IMR-90 (cell line): ENCODE measurements around the gene CAMTA1. TPM values are rescaled to one million over a fixed set of nuclear protein-coding genes. Genes with fewer than 3 reads are reported as not detected.

Experiments
- ATAC-seq: fragments of 200-7000 bp; cut with Tn5 transposase; 2 replicates; pipeline ENCODE4 v1.9.1; 2020; ENCODE audit warnings: low read depth, mild to moderate bottlenecking, moderate library complexity
- BruUV-seq: library from RNA; stranded (reverse); fragments of 400-500 nt; replicated peaks from 2 replicates; lab custom pipeline; 2021; lab: Mats Ljungman, UMichigan
- CTCF ChIA-PET: fragments of 300-600 bp; formaldehyde crosslinking; extraction: SDS; loops from one replicate; lab custom pipeline; 2021; ENCODE audit warnings: antibody characterized with exemption; lab: Yijun Ruan, JAX
- POLR2A ChIA-PET: fragments of 300-600 bp; sonication (Branson Sonifier 250); formaldehyde crosslinking; loops from one replicate; lab custom pipeline; 2022; ENCODE audit warnings: antibody characterized with exemption; ENCODE audit not compliant: unreplicated experiment; lab: Charles Lee
- DNase-seq: peaks from one replicate; pipeline ENCODE4 v3.0.0; 2013
- H2AFZ ChIP-seq: replicated peaks from 2 replicates; pipeline ENCODE3; 2013; ENCODE audit warnings: low read length, mild to moderate bottlenecking; ENCODE audit not compliant: poor library complexity
- H2AK5ac ChIP-seq: 2 replicates; pipeline ENCODE4 v1.6.1; 2013; ENCODE audit warnings: low read depth, low read length, inconsistent platforms
- H2AK9ac ChIP-seq: replicated peaks from 2 replicates; pipeline ENCODE3; 2013; ENCODE audit warnings: mild to moderate bottlenecking, low read depth, low read length, moderate library complexity; ENCODE audit not compliant: poor library complexity
- H2BK120ac ChIP-seq: 2 replicates; pipeline ENCODE4 v1.6.1; 2013; ENCODE audit warnings: low read depth, low read length, inconsistent platforms
- H2BK15ac ChIP-seq: 3 replicates; pipeline ENCODE4 v1.6.1; 2013; ENCODE audit warnings: low read depth, low read length, inconsistent platforms
- H2BK20ac ChIP-seq: 2 replicates; pipeline ENCODE4 v1.6.1; 2013; ENCODE audit warnings: low read depth, mild to moderate bottlenecking, inconsistent platforms, low read length, moderate library complexity
- H2BK5ac ChIP-seq: 2 replicates; pipeline ENCODE4 v1.6.1; 2013; ENCODE audit warnings: mild to moderate bottlenecking, low read depth, low read length, inconsistent platforms; ENCODE audit not compliant: poor library complexity, severe bottlenecking
- H3K14ac ChIP-seq: replicated peaks from 2 replicates; pipeline ENCODE4 v1.6.1; 2013; ENCODE audit warnings: low read depth, low read length, inconsistent platforms
- H3K18ac ChIP-seq: 2 replicates; pipeline ENCODE4 v1.6.1; 2013; ENCODE audit warnings: low read depth, low read length, control low read depth
- H3K23ac ChIP-seq: 2 replicates; pipeline ENCODE4 v1.6.1; 2013; ENCODE audit warnings: low read depth, low read length, inconsistent platforms
- H3K27ac ChIP-seq: 2 replicates; pipeline ENCODE4 v1.5.1; 2013; ENCODE audit warnings: mild to moderate bottlenecking, control low read depth, low read length; ENCODE audit not compliant: insufficient read depth
- H3K27me3 ChIP-seq: 2 replicates; pipeline ENCODE4 v1.6.1; 2013; ENCODE audit warnings: low read length; ENCODE audit not compliant: control insufficient read depth, insufficient read depth
- H3K36me3 ChIP-seq: 2 replicates; pipeline ENCODE4 v1.6.1; 2013; ENCODE audit warnings: low read length, mixed read lengths; ENCODE audit not compliant: control insufficient read depth, insufficient read depth
- H3K4ac ChIP-seq: 2 replicates; pipeline ENCODE4 v1.6.1; 2013; ENCODE audit warnings: low read depth, low read length, inconsistent platforms
- H3K4me1 ChIP-seq: 2 replicates; pipeline ENCODE4 v1.6.1; 2013; ENCODE audit warnings: low read length, mixed read lengths; ENCODE audit not compliant: control insufficient read depth, insufficient read depth
- H3K4me2 ChIP-seq: 2 replicates; pipeline ENCODE4 v1.6.1; 2013; ENCODE audit warnings: low read depth, mild to moderate bottlenecking, control low read depth, low read length, moderate library complexity
- H3K4me3 ChIP-seq: 2 replicates; pipeline ENCODE4 v1.5.1; 2013; ENCODE audit warnings: low read depth, mild to moderate bottlenecking, control low read depth, low read length, moderate library complexity; ENCODE audit not compliant: insufficient read depth
- H3K56ac ChIP-seq: 2 replicates; pipeline ENCODE4 v1.6.1; 2013; ENCODE audit warnings: low read length, inconsistent platforms; ENCODE audit not compliant: insufficient read depth; ENCODE audit errors: extremely low read depth
- H3K79me1 ChIP-seq, 2 experiments: 2 replicates each; pipeline ENCODE4 v1.6.1; 2013; ENCODE audit warnings: low read length in 2 of 2, inconsistent platforms in 1 of 2, low read depth in 1 of 2
- H3K9ac ChIP-seq: 2 replicates; pipeline ENCODE4 v1.6.1; 2013; ENCODE audit warnings: low read depth, low read length, control low read depth
- H3K9me1 ChIP-seq: 2 replicates; pipeline ENCODE4 v1.6.1; 2013; ENCODE audit warnings: low read length, inconsistent platforms; ENCODE audit not compliant: insufficient read depth
- H3K9me3 ChIP-seq: 2 replicates; pipeline ENCODE4 v1.6.1; 2013; ENCODE audit warnings: low read length; ENCODE audit not compliant: control insufficient read depth, insufficient read depth
- H4K20me1 ChIP-seq: 2 replicates; pipeline ENCODE4 v1.6.1; 2013; ENCODE audit warnings: low read length, inconsistent platforms; ENCODE audit not compliant: insufficient read depth
- H4K5ac ChIP-seq: 2 replicates; pipeline ENCODE4 v1.6.1; 2013; ENCODE audit warnings: mild to moderate bottlenecking, low read depth, low read length, control low read depth
- H4K8ac ChIP-seq, 2 experiments: 2 replicates each; pipeline ENCODE4 v1.6.1; 2013; ENCODE audit warnings: low read depth in 2 of 2, low read length in 2 of 2, control low read depth in 1 of 2, inconsistent platforms in 1 of 2
- H4K91ac ChIP-seq: 2 replicates; pipeline ENCODE4 v1.6.1; 2013; ENCODE audit warnings: low read depth, low read length, inconsistent platforms; ENCODE audit not compliant: insufficient read depth
- BHLHE40 ChIP-seq: fragments of 150-350 bp; IDR thresholded peaks from 2 replicates; pipeline ENCODE4 v1.6.1; 2016; ENCODE audit warnings: mild to moderate bottlenecking, low read depth, low read length
- CHD1 ChIP-seq: IDR thresholded peaks from 2 replicates; pipeline ENCODE4 v1.6.1; 2012; ENCODE audit warnings: low read depth, low read length, improper control_type of control experiment
- FOS ChIP-seq: fragments of 150-350 bp; IDR thresholded peaks from 2 replicates; pipeline ENCODE4 v1.6.1; 2016; ENCODE audit warnings: low read depth, low read length
- MAFK ChIP-seq: IDR thresholded peaks from 2 replicates; pipeline ENCODE4 v1.6.1; 2012; ENCODE audit warnings: low read depth, low read length, improper control_type of control experiment
- MAZ ChIP-seq: IDR thresholded peaks from 2 replicates; pipeline ENCODE4 v1.6.1; 2012; ENCODE audit warnings: low read depth, mild to moderate bottlenecking, low read length, improper control_type of control experiment, moderate library complexity, borderline replicate concordance
- MXI1 ChIP-seq: IDR thresholded peaks from 2 replicates; pipeline ENCODE4 v1.6.1; 2012; ENCODE audit warnings: low read depth, mild to moderate bottlenecking, low read length, moderate library complexity, borderline replicate concordance
- NFE2L2 ChIP-seq: fragments of 150-350 bp; IDR thresholded peaks from 2 replicates; pipeline ENCODE4 v1.6.1; 2016; ENCODE audit warnings: low read depth, mild to moderate bottlenecking, low read length
- RAD21 ChIP-seq: IDR thresholded peaks from 2 replicates; pipeline ENCODE4 v1.6.1; 2012; ENCODE audit warnings: low read length, improper control_type of control experiment
- RCOR1 ChIP-seq: IDR thresholded peaks from 2 replicates; pipeline ENCODE4 v1.6.1; 2012; ENCODE audit warnings: mild to moderate bottlenecking, low read length, improper control_type of control experiment; ENCODE audit not compliant: insufficient replicate concordance
- RFX5 ChIP-seq: IDR thresholded peaks from 2 replicates; pipeline ENCODE4 v1.8.0; 2012; ENCODE audit warnings: low read depth, mild to moderate bottlenecking, low read length, moderate library complexity
- SMC3 ChIP-seq: fragments of 150-350 bp; IDR thresholded peaks from 2 replicates; pipeline ENCODE4 v1.6.1; 2016; ENCODE audit warnings: low read depth, mild to moderate bottlenecking, antibody characterized with exemption, low read length, moderate library complexity
- WGBS, 2 experiments: methylation state at CpG; one replicate each; pipeline versions ENCODE4 v1.1.5 to v1.1.7; 2013; ENCODE audit warnings: missing lambda C conversion rate in 2 of 2; ENCODE audit not compliant: insufficient read length in 1 of 2; ENCODE audit errors: extremely low coverage in 2 of 2; 5-methylcytosine and 5-hydroxymethylcytosine counted together
- dilution Hi-C: fragments of 300-500 bp; cut with HindIII; formaldehyde crosslinking; loops from one replicate; pipeline ENCODE4 v1.14.3; 2018; ENCODE audit warnings: low sequenced_read_pairs; ENCODE audit not compliant: unreplicated experiment
- in situ Hi-C: fragments of 300-500 bp; cut with MboI; formaldehyde crosslinking; loops from 3 replicates; pipeline ENCODE4 v1.14.3; 2019; ENCODE audit warnings: low sequenced_read_pairs, inconsistent platforms, mixed read lengths
- intact Hi-C: fragments of 100-400 bp; cut with micrococcal nuclease; formaldehyde crosslinking; loops from 2 replicates; pipeline ENCODE4 v1.10.0; 2022
- polyA plus RNA-seq, 3 experiments: library from polyadenylated mRNA; depleted of rRNA; stranded (reverse); fragments of >200 nt; gene quantifications; 2 replicates each; pipeline ENCODE4 v1.2.3, GENCODE V29; 2012; ENCODE audit warnings: low replicate concordance in 1 of 3
- total RNA-seq: library from RNA; depleted of rRNA; stranded (reverse); fragments of >200 nt; gene quantifications from 2 replicates; pipeline ENCODE4 v1.2.3, GENCODE V29; 2012
- TF ChIP-seq, protein P1 (sequence below): conservative IDR thresholded peaks from 2 replicates; pipeline ENCODE4 v1.5.1; 2012; ENCODE audit warnings: mild to moderate bottlenecking, low read depth, low read length, improper control_type of control experiment
- TF ChIP-seq, protein P2 (sequence below): fragments of 150-350 bp; IDR thresholded peaks from 2 replicates; pipeline ENCODE4 v1.6.1; 2017; ENCODE audit warnings: mild to moderate bottlenecking, antibody characterized with exemption, low read length, low read depth

Gene CAMTA1
- total and polyA plus RNA-seq, 2 of the 4 experiments (the other 2 are of a cell fraction): 35.5 to 74.3 TPM

DNA sequence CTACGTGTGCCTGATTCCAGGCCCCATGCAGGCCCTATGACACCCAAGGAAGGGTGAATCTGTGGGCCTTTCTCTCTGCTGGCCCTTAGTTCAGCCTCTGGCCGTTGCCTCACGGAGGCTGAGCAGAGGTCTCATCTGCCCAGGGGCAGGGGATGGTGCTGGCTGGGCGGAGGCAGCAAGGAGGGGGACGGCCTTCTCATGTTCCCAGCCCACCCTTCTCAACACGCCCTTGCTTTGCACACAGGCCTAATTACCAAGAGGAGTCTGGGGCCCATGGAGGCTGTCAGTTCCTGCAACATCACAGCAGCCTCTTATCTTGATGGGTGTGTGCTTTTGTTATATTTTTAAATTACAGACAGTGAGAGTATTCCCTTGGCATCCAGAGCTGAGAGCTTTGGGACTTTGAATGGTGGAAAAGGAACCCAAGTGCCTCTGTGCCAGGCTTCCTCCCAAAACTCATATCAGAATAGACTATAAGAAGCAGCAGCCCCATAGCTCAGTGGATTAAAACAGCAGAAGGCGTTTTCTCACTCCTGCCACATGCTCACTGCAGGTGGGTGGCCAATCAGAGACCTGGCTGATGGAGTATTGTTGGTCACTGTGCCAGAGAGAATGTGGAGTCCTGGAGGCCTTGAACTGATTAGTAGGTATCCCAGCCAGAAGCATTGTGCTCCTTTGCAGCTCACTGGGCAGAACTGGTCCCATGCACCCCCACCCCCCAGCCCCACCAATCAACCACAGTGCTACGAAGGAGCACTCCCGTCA lies 164.9 kb downstream of the CAMTA1 start:
- dilution Hi-C loops: no loop called here

More for the DNA sequence above, 164.9 kb downstream of the CAMTA1 start:
- H3K4me3 ChIP-seq: no peak overlapping the region
- no peak overlapping the region for H2BK15ac ChIP-seq
- no peak overlapping the region for H2BK20ac ChIP-seq
- ChIA-PET POLR2A (no interaction called here), CTCF (no interaction called here)
- H4K20me1 ChIP-seq: no peaks in the 10 kb centered on the region
- H3K27me3 ChIP-seq: peaks cover 20% of the 10 kb centered on the region
- H4K5ac ChIP-seq: no peak overlapping the region
- no peak for TF ChIP-seq MXI1
- TF ChIP-seq RCOR1: no peak
- TF ChIP-seq RFX5: no peak
- TF ChIP-seq BHLHE40: no peak
- no peak for TF ChIP-seq NFE2L2
- TF ChIP-seq, protein P1, sequence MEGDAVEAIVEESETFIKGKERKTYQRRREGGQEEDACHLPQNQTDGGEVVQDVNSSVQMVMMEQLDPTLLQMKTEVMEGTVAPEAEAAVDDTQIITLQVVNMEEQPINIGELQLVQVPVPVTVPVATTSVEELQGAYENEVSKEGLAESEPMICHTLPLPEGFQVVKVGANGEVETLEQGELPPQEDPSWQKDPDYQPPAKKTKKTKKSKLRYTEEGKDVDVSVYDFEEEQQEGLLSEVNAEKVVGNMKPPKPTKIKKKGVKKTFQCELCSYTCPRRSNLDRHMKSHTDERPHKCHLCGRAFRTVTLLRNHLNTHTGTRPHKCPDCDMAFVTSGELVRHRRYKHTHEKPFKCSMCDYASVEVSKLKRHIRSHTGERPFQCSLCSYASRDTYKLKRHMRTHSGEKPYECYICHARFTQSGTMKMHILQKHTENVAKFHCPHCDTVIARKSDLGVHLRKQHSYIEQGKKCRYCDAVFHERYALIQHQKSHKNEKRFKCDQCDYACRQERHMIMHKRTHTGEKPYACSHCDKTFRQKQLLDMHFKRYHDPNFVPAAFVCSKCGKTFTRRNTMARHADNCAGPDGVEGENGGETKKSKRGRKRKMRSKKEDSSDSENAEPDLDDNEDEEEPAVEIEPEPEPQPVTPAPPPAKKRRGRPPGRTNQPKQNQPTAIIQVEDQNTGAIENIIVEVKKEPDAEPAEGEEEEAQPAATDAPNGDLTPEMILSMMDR: no peak
- TF ChIP-seq CHD1: no peak
- TF ChIP-seq MAZ: no peak
- TF ChIP-seq SMC3: no peak
- no peak for TF ChIP-seq MAFK
- TF ChIP-seq RAD21: no peak
- TF ChIP-seq FOS: no peak
- TF ChIP-seq, protein P2, sequence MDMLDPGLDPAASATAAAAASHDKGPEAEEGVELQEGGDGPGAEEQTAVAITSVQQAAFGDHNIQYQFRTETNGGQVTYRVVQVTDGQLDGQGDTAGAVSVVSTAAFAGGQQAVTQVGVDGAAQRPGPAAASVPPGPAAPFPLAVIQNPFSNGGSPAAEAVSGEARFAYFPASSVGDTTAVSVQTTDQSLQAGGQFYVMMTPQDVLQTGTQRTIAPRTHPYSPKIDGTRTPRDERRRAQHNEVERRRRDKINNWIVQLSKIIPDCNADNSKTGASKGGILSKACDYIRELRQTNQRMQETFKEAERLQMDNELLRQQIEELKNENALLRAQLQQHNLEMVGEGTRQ: no peak
- WGBS, 2 experiments: 60% methylated on average over 1 of the region's 9 CpGs; no CpG with 5 or more reads in 1 of the 2 experiments
- H3K9me3 ChIP-seq: no peaks in the 10 kb centered on the region
- no peak overlapping the region for H2BK5ac ChIP-seq
- H3K4me1 ChIP-seq: no peaks in the 10 kb centered on the region
- ATAC-seq (no peak), DNase-seq (no peak)
- no peak overlapping the region for H2BK120ac ChIP-seq
- no TSS peak for BruUV-seq
- no peak overlapping the region for H2AK5ac ChIP-seq
- no peak overlapping the region for H2AK9ac ChIP-seq
- no peak overlapping the region for H3K4ac ChIP-seq
- H3K79me1 ChIP-seq: no peaks in the 10 kb centered on the region
- H4K91ac ChIP-seq: no peak overlapping the region
- no peaks in the 10 kb centered on the region for H3K36me3 ChIP-seq
- intact Hi-C loops: no loop called here
- H3K18ac ChIP-seq: no peak overlapping the region
- H3K4me2 ChIP-seq: no peak overlapping the region
- no peak overlapping the region for H3K14ac ChIP-seq
- no peak overlapping the region for H3K27ac ChIP-seq
- no peak overlapping the region for H2AFZ ChIP-seq
- H3K9me1 ChIP-seq: no peaks in the 10 kb centered on the region
- in situ Hi-C loops: no loop called here
- no peak overlapping the region for H3K23ac ChIP-seq
- H3K56ac ChIP-seq: no peak overlapping the region
- no peak overlapping the region for H3K9ac ChIP-seq
- H4K8ac ChIP-seq: no peak overlapping the region
